ENCODE results near the gene SERAC1.

Gene SERAC1

GRCh38 chr6:158061361-158061708 is 106.7 kb downstream of the SERAC1 start:
- TF ChIP-seq CTCF (IDR thresholded peaks at IDR 0.05; ENCODE audit: extremely low read depth, insufficient read depth, missing control alignments) = no peak
- DNase-seq (ENCODE audit: low spot score) = no peak
- in situ Hi-C loops (cut with MboI; ENCODE audit: low pct_unique_long_range_greater_than_20kb, low sequenced_read_pairs, unreplicated experiment) = no loop called here

GRCh38 chr6:158060455-158061360 is 107.4 kb downstream of the SERAC1 start:
- in situ Hi-C loops (cut with MboI; ENCODE audit: low pct_unique_long_range_greater_than_20kb, low sequenced_read_pairs, unreplicated experiment) = no loop called here
- no peak for DNase-seq (ENCODE audit: low spot score)
- no peak for TF ChIP-seq CTCF (IDR thresholded peaks at IDR 0.05; ENCODE audit: extremely low read depth, insufficient read depth, missing control alignments)

All from GM13977 (cell line).